GM10266 (cell line): ENCODE measurements around the gene BCL11A.

Experiments
- DNase-seq: peaks from one replicate; pipeline ENCODE4 v3.0.0; 2012; ENCODE audit errors: extremely low spot score
- CTCF ChIP-seq: IDR thresholded peaks from 2 replicates; pipeline ENCODE4 v1.5.1; 2012; ENCODE audit warnings: mild to moderate bottlenecking, low read depth; ENCODE audit not compliant: control insufficient read depth, insufficient read depth; ENCODE audit errors: missing control alignments

The BCL11A gene

GRCh38 chr2:60538101-60538500 lies 15.4 kb downstream of the BCL11A start:
- TF ChIP-seq CTCF, result no peak
- DNase-seq, result no peak

DNA sequence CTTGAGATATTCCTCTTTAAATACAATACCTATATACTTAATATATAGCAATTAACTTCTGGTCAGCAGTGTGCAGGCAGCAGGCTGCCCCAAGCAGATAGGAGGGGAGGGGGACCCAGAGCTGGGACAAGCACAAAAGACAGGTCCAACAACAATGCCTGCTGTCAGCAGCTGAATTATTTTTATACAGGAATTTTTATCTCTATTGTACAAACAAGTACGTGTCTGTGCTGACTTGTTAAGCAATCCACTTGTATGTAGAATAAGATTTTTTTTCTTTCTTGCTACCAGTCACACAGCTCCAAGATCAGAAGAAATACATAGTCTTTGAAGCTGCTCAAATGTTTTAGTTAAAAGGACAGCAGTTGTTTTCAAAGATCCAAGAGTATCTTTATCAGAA lies 16.7 kb downstream of the BCL11A start:
- no peak for TF ChIP-seq CTCF
- DNase-seq, result no peak

DNA sequence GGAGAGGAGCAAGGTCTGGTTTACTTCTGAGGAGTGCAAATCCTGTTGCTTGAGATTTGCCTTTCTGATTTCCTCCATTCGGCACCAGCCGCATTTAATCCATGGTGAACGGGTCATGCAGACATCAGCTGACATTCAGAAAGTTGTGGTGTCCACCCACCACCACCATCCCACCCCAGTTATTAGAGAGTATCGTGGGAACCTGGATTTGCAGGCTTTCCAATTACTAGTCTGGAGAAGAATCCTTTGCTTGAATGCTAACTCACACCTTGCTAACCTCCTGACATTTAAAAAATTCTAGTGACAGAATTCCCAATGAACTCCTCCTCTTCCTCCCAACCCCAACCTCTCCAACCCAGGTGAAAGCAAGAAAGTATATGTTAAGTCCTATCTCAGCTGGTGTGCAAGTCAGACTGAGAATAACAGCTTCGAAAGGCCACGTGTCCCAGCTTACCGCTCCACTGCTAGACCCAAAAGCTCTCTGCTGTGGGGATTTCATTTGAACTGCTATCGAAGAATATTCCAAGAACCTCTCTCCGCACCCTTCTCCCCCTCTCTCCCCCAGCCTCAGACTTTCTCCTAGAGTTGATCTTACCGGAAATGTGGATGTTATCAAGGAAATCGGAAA lies 17.7 kb downstream of the BCL11A start:
- no peak for TF ChIP-seq CTCF
- no peak for DNase-seq

- TF ChIP-seq CTCF, result no peak
- DNase-seq, result no peak
These were observed 18.4 kb downstream of the BCL11A start for GRCh38 chr2:60534892-60535684.

DNA sequence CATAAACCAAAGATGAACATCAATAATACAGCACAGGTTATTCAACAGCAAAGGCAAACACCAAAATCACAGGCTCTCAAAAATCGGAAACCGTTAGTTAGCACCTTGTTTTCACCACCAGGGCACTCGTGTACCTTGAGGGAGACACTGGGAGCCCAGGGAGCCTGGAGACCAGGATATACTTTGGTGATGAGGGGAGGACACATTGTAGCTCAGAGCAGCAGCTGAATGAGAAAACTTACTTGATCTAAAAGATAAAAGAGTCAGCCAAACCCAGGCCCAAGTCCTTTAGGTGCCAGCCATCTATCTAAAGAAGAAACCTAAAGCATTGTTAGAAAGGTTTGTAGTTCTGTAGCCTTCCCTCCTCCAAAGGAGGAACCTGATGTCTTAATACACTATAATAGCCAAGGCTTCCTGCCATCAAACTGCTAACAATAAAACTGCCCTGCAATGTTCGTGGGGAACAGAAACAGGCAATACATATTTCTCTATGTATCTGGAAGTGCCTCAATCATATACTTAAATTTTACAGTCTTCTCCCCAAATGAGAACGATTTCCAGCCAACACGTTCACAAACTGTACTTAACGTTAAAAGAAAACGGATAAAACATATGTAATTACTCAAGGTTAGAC lies 19.3 kb downstream of the BCL11A start:
- no peak for DNase-seq
- TF ChIP-seq CTCF, result no peak

DNA sequence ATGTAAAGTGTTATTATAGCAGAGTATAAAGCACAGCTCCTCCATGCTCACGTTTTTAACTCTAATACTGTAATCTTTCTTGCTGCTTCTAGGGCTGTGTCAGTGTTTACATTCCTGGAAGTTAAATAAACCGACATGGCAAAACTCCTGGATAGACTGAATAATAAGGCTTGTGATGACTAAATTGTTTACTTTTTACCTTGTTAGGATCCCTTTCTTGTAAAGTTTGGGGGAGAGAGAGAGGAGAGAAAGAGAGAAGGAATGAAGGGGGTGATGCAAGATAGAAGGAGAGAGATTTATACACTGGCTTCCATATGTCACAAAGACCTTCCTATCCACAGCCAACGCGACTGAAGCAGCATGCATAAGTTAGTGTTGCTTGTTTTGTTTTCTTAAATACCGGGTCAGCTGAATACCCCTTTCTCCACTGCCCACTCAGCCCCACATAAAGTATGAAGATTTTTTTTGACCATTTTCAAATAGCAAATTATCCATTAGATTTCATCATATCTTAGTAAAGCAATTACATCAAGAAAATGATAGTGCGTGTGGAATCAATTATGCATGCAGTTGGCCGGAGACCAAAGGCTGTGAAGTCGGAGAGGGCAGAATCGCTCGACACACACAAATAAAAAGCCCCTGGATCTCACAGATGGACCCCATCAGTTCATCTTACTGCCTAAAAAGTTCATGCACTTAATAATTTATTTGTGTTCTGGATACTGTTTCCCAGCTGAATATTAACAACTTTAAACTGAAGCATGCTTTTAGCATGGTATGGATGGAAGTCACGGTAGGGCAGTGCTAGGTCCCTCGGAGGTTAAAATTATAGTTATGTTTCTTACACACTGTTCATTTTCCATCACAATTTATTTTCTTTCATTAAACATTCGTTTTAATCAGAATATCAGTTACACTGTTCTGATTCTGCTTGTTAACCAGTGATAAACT lies 20.1 kb downstream of the BCL11A start:
- TF ChIP-seq CTCF, result no peak
- no peak for DNase-seq
